GM12878 (cell line): Measurements from ENCODE around the gene UBASH3A. TPM values are rescaled to one million over a fixed set of nuclear protein-coding genes. Genes with fewer than 3 reads are reported as not detected.

Experiments
- ATAC-seq: fragments of 200-7000 bp; cut with Tn5 transposase; 3 replicates; pipeline ENCODE4 v1.9.1; 2020; ENCODE audit warnings: mild to moderate bottlenecking, moderate library complexity
- BruUV-seq: library from RNA; stranded (reverse); fragments of 400-500 nt; replicated peaks from 2 replicates; lab custom pipeline; 2021; lab: Mats Ljungman, UMichigan
- CTCF ChIA-PET: fragments of 300-600 bp; sonication (Branson Sonifier 250); formaldehyde crosslinking; extraction: SDS; loops from one replicate; lab custom pipeline; 2021; ENCODE audit warnings: inconsistent platforms; lab: Yijun Ruan, JAX
- POLR2A ChIA-PET: fragments of 350-600 bp; formaldehyde crosslinking; extraction: SDS; loops from one replicate; lab custom pipeline; 2021; ENCODE audit warnings: inconsistent platforms; lab: Charles Lee
- RAD21 ChIA-PET: fragments of 300-600 bp; sonication (Branson Sonifier 250); formaldehyde crosslinking; loops from one replicate; lab custom pipeline; 2023; ENCODE audit warnings: antibody characterized with exemption; ENCODE audit not compliant: unreplicated experiment; lab: Charles Lee
- SMC1A ChIA-PET: fragments of 300-600 bp; sonication (Branson Sonifier 250); formaldehyde crosslinking; loops from one replicate; lab custom pipeline; 2023; ENCODE audit not compliant: unreplicated experiment, uncharacterized antibody; lab: Charles Lee
- DNase-seq: peaks from one replicate; pipeline ENCODE4 v3.0.0-alpha.2; 2011; ENCODE audit warnings: low read depth, low spot score
- FAIRE-seq: peaks from 3 replicates; lab custom pipeline; 2011; peaks lifted over from hg19 to GRCh38; lab: Jason Lieb, UNC
- H2AFZ ChIP-seq: 2 replicates; pipeline ENCODE4 v1.6.0; 2011; ENCODE audit warnings: low read depth, low read length, control low read depth; ENCODE audit not compliant: control insufficient read depth
- H3K27ac ChIP-seq: 2 replicates; pipeline ENCODE4 v1.5.1; 2011; ENCODE audit warnings: control low read depth; ENCODE audit not compliant: control insufficient read depth, insufficient read depth
- H3K27me3 ChIP-seq, 2 experiments: replicated peaks in 1 of 2; 2 replicates each; pipeline versions ENCODE4 v1.6.0 to v1.6.1; 2011; ENCODE audit warnings: low read length in 1 of 2; ENCODE audit not compliant: control insufficient read depth in 2 of 2, insufficient read depth in 2 of 2
- H3K36me3 ChIP-seq, 2 experiments: 2 replicates each; pipeline ENCODE4 v1.5.1; 2011; ENCODE audit warnings: low read length in 1 of 2; ENCODE audit not compliant: control insufficient read depth in 2 of 2, insufficient read depth in 2 of 2
- H3K4me1 ChIP-seq: 2 replicates; pipeline ENCODE4 v1.6.1; 2011; ENCODE audit warnings: mild to moderate bottlenecking, low read length, moderate library complexity, mixed read lengths; ENCODE audit not compliant: control insufficient read depth, insufficient read depth
- H3K4me2 ChIP-seq: 2 replicates; pipeline ENCODE4 v1.6.0; 2011; ENCODE audit warnings: control low read depth; ENCODE audit not compliant: control insufficient read depth, insufficient read depth
- H3K4me3 ChIP-seq: fragments of 200-600 bp; sonication (generic); 2 replicates; pipeline ENCODE4 v1.5.1; 2016
- H3K79me2 ChIP-seq: 2 replicates; pipeline ENCODE4 v1.6.0; 2011; ENCODE audit warnings: low read length; ENCODE audit not compliant: control insufficient read depth, insufficient read depth
- H3K9ac ChIP-seq: 2 replicates; pipeline ENCODE4 v1.8.0; 2011; ENCODE audit warnings: low read length, control low read depth, mixed read lengths; ENCODE audit not compliant: control insufficient read depth, insufficient read depth
- H3K9me3 ChIP-seq: replicated peaks from 3 replicates; pipeline ENCODE4 v1.5.1; 2011; ENCODE audit warnings: mild to moderate bottlenecking, low read length; ENCODE audit not compliant: control insufficient read depth, insufficient read depth
- H4K20me1 ChIP-seq: 2 replicates; pipeline ENCODE4 v1.6.0; 2011; ENCODE audit not compliant: control insufficient read depth, insufficient read depth
- CEBPZ ChIP-seq: fragments of 150-350 bp; IDR thresholded peaks from 2 replicates; pipeline ENCODE4 v1.6.1; 2016; ENCODE audit warnings: low read depth, low read length
- HDAC6 ChIP-seq: fragments of 200-600 bp; sonication (generic); IDR thresholded peaks from one replicate; pipeline ENCODE4 v1.8.0; 2017; ENCODE audit warnings: antibody characterized with exemption; ENCODE audit not compliant: unreplicated experiment
- HSF1 ChIP-seq: fragments of 150-350 bp; IDR thresholded peaks from 2 replicates; pipeline ENCODE4 v1.6.1; 2014; ENCODE audit warnings: mild to moderate bottlenecking, low read depth, low read length
- MYC ChIP-seq: IDR thresholded peaks from 2 replicates; pipeline ENCODE4 v1.6.1; 2011; ENCODE audit warnings: mild to moderate bottlenecking, low read length, moderate library complexity, inconsistent platforms; ENCODE audit not compliant: insufficient read depth, insufficient replicate concordance, insufficient read length, severe bottlenecking
- NFIC ChIP-seq: IDR thresholded peaks from 2 replicates; pipeline ENCODE4 v1.6.1; 2012; ENCODE audit warnings: low read depth, mild to moderate bottlenecking, inconsistent platforms, low read length, moderate library complexity
- POLR2AphosphoS5 ChIP-seq: IDR thresholded peaks from 2 replicates; pipeline ENCODE4 v1.6.1; 2011; ENCODE audit warnings: mild to moderate bottlenecking, low read length, inconsistent platforms
- RELB ChIP-seq: fragments of 450-650 bp; IDR thresholded peaks from 2 replicates; pipeline ENCODE4 v1.6.1; 2017; ENCODE audit warnings: low read depth, mild to moderate bottlenecking, moderate library complexity
- SIX5 ChIP-seq: IDR thresholded peaks from 2 replicates; pipeline ENCODE4 v1.6.1; 2011; ENCODE audit warnings: mild to moderate bottlenecking, low read depth, low read length, moderate library complexity; ENCODE audit not compliant: severe bottlenecking
- SMAD5 ChIP-seq: IDR thresholded peaks from 2 replicates; pipeline ENCODE4 v1.6.1; 2016; ENCODE audit warnings: antibody characterized with exemption, low read depth
- STAT1 ChIP-seq: fragments of 450-650 bp; conservative IDR thresholded peaks from 2 replicates; pipeline ENCODE4 v1.6.1; 2014; ENCODE audit warnings: antibody characterized with exemption, mild to moderate bottlenecking
- YY1 ChIP-seq: IDR thresholded peaks from 2 replicates; pipeline ENCODE4 v1.6.1; 2011; ENCODE audit warnings: low read depth, mild to moderate bottlenecking, low read length
- ZBTB11 ChIP-seq: fragments of 450-650 bp; formaldehyde crosslinking; IDR thresholded peaks from 2 replicates; pipeline ENCODE4 v1.5.0; 2022; ENCODE audit warnings: mild to moderate bottlenecking, missing genetic modification characterization
- ZNF24 ChIP-seq: fragments of 450-650 bp; IDR thresholded peaks from 2 replicates; pipeline ENCODE4 v1.6.1; 2017; ENCODE audit warnings: antibody characterized with exemption, mild to moderate bottlenecking
- WGBS: methylation state at CpG from one replicate; pipeline ENCODE4 v1.1.6; 2016; ENCODE audit warnings: low lambda C conversion rate; ENCODE audit not compliant: insufficient replicate concordance, insufficient coverage; ENCODE audit errors: missing lambda C conversion rate; 5-methylcytosine and 5-hydroxymethylcytosine counted together
- in situ Hi-C: fragments of 300-500 bp; cut with MboI; formaldehyde crosslinking; loops from 9 replicates; pipeline ENCODE4 v1.14.3; 2018; ENCODE audit warnings: mixed read lengths
- intact Hi-C: fragments of 100-400 bp; cut with micrococcal nuclease; formaldehyde crosslinking; loops from one replicate; pipeline ENCODE4 v1.14.2; 2022; ENCODE audit not compliant: unreplicated experiment
- polyA plus RNA-seq, 11 experiments: library from polyadenylated mRNA; depleted of rRNA in 4 of 11; unstranded in 6 of 11; stranded (reverse) in 5 of 11; fragments of >200 nt; fragmentation: Nextera tagmentation in 4 of 11; fragmentation: Illumina TruSeq in 1 of 11; extraction: Ambion mirVana in 4 of 11; extraction: Trizol in 1 of 11; gene quantifications; 1 replicate in 1 of 11; 2 replicates in 10 of 11; pipeline versions ENCODE4 v1.2.1 to v1.2.3, GENCODE V29; 2011 to 2016; ENCODE audit warnings: inconsistent platforms in 2 of 11, missing spikeins in 2 of 11, low read depth in 1 of 11
- total RNA-seq, 4 experiments: library from RNA; depleted of rRNA in 3 of 4; stranded (reverse); fragments of >200 nt in 3 of 4; fragmentation: Illumina TruSeq in 1 of 4; extraction: Trizol in 1 of 4; gene quantifications; 2 replicates each; pipeline versions ENCODE4 v1.2.1 to v1.2.3, GENCODE V29; 2013 to 2021

Gene UBASH3A
- total and polyA plus RNA-seq, 10 of the 15 experiments (the other 5 are each of a cell fraction or from before 2014, with no cell fraction given) = 0.04 to 0.39 (median 0.23) TPM; not detected in 1

- Histone ChIP-seq H3K4me2 (no peak overlapping the region), H2AFZ (no peak overlapping the region), H3K36me3 (no peaks in the 10 kb centered on the region), H3K4me1 (no peaks in the 10 kb centered on the region), H3K9me3 (no peaks in the 10 kb centered on the region), H3K9ac (no peak overlapping the region), H3K79me2 (no peaks in the 10 kb centered on the region), H3K27ac (no peak overlapping the region), H3K4me3 (no peak overlapping the region), H3K27me3 (no peaks in the 10 kb centered on the region), H4K20me1 (no peaks in the 10 kb centered on the region)
- intact Hi-C loops (no loop called here), in situ Hi-C loops (no loop called here)
- WGBS = 58% methylated on average over 16 of the region's 16 CpGs
- DNase-seq = no peak
- no TSS peak for BruUV-seq
- SMC1A ChIA-PET = interaction anchor here (0.5 to 1.0 kb wide), 2 partner anchors 13 to 444 kb away, joined by 3 to 4 read pairs; no protein-coding TSS in a partner anchor
- FAIRE-seq = no peak
- ATAC-seq = no peak; the same call in 2 of the 3 replicates
- POLR2A ChIA-PET = no interaction called here
- RAD21 ChIA-PET = interaction anchor here (1.0 to 1.5 kb wide), 3 partner anchors 19 to 162 kb away, joined by 3 read pairs; no protein-coding TSS in a partner anchor
- CTCF ChIA-PET = no interaction called here
- TF ChIP-seq CEBPZ = no peak
- TF ChIP-seq ZBTB11 = no peak
- no peak for TF ChIP-seq POLR2AphosphoS5
- no peak for TF ChIP-seq SIX5
- no peak for TF ChIP-seq MYC
- TF ChIP-seq YY1 = no peak
- TF ChIP-seq HDAC6 = no peak
- TF ChIP-seq NFIC = no peak
- no peak for TF ChIP-seq SMAD5
- TF ChIP-seq HSF1 = no peak
- no peak for TF ChIP-seq ZNF24
- no peak for TF ChIP-seq RELB
- TF ChIP-seq STAT1 = no peak
Measured at GRCh38 chr21:42373908-42374455, 29.7 kb upstream of the UBASH3A start.
